ENCODE measurements around the gene ZNF827. TPM values are rescaled to one million over a fixed set of nuclear protein-coding genes. Genes with fewer than 3 reads are reported as not detected.
A peak's percentile ranks its signal among the peaks of the same experiment; 100 is the strongest.

Gene ZNF827
- total and polyA plus RNA-seq, 2 experiments from 2014 or later, result 20.3 to 33.1 TPM

DNA sequence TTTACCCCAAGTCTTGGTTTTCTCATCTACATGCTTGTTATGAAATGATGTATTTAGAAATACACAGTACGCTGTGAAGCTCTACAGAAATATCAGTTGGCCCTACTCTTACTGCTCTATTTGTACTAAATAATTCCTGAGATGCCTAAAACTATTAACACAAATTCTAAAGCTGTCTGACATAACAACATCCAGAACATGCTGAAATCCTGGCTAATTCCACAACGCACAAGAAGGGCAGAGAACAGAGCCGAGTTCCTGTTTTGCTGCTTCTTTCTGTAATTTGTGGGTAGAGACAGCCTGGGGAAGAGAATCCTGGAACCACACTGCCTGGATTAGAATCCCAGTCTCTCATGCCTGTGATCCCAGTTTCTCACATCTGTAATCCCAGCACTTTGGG is 59.0 kb downstream of the ZNF827 start:
- Histone ChIP-seq H3K4me3 (no peak overlapping the region), H3K79me2 (replicated peaks; ENCODE audit: insufficient read depth) (peaks cover 78% of the 10 kb centered on the region), H2AFZ (no peak overlapping the region), H3F3A (replicated peaks; ENCODE audit: low read depth) (no peaks in the 10 kb centered on the region), H3K9me2 (ENCODE audit: insufficient read depth) (no peaks in the 10 kb centered on the region), H3K36me3 (ENCODE audit: insufficient read depth) (no peaks in the 10 kb centered on the region), H3K27ac (ENCODE audit: low read depth) (0 out of 2 replicates have a peak overlapping the region, but pooled peaks have one; percentile 30), H3K27me3 (ENCODE audit: insufficient read depth) (no peaks in the 10 kb centered on the region), H4K20me1 (replicated peaks; ENCODE audit: insufficient read depth) (no peaks in the 10 kb centered on the region), H3K4me1 (ENCODE audit: insufficient read depth) (peaks cover 31% of the 10 kb centered on the region), H3K4me2 (no peak overlapping the region)
- H3K27me3 Mint-ChIP-seq (ENCODE audit: insufficient read depth, low read depth, poor library complexity), result peaks cover 5% of the 10 kb centered on the region
- DNase-seq (ENCODE audit: low spot score), result no peak
- TF ChIP-seq ZNF114 (CRISPR knock-in tag; IDR thresholded peaks at IDR 0.05), result no peak
- TF ChIP-seq JUNB (IDR thresholded peaks at IDR 0.05; ENCODE audit: unreplicated experiment), result no peak
- TF ChIP-seq, protein P1, sequence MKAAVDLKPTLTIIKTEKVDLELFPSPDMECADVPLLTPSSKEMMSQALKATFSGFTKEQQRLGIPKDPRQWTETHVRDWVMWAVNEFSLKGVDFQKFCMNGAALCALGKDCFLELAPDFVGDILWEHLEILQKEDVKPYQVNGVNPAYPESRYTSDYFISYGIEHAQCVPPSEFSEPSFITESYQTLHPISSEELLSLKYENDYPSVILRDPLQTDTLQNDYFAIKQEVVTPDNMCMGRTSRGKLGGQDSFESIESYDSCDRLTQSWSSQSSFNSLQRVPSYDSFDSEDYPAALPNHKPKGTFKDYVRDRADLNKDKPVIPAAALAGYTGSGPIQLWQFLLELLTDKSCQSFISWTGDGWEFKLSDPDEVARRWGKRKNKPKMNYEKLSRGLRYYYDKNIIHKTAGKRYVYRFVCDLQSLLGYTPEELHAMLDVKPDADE (IDR thresholded peaks at IDR 0.05), result no peak
- no peak for TF ChIP-seq STAT1 (IDR thresholded peaks at IDR 0.05; ENCODE audit: unreplicated experiment)
- H3K27ac Mint-ChIP-seq, result no peak overlapping the region
- H3K36me3 Mint-ChIP-seq (ENCODE audit: low read depth), result peaks cover 58% of the 10 kb centered on the region
- H3K4me1 Mint-ChIP-seq, result peaks cover 47% of the 10 kb centered on the region
- no peak overlapping the region for H3K4me3 Mint-ChIP-seq
- ATAC-seq, result no peak
- no peaks in the 10 kb centered on the region for H3K9me3 Mint-ChIP-seq

DNA sequence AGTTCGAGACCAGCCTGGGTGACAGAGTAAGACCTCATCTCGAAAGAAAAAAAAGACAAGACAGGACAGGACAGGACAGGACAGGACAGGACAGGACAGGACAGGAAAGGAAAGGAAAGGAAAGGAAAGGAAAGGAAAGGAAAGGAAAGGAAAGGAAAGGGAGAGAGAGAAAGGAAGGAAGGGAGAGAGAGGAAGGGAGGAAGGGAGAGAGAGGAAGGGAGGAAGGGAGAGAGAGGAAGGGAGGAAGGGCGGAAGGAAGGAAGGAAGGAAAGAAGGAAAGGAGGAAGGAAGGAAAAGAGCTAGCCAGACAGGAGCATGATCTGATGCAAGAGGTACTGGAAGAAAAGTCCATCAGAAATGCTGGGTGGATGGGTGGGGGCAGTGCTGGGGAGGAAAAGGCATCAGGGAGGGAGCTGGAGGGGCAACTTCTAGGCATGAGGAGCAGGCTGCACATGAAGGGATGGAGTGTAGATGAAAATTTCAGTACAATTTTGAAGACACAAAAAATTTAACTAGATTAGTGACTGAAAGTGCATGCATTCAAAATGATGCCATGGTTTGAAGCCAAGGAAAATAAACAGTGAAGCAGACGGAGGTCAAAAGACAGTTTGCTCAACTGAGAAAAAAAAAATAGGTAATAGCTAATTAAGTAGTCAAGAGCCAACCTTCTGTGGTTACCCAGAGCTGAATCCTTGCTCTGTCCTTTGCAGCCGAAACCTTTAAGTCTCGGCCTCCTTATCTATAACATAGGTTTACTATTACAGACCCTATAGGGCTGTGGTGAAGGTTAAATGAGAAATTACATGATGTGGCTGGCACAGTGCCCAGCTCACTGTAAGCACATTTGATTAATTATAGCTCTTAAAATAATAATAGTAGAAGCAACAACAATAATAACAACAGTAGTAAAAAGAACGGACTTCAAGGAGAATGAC is 59.9 kb downstream of the ZNF827 start:
- no peak overlapping the region for H3K27ac ChIP-seq (ENCODE audit: low read depth)
- TF ChIP-seq, protein P2, sequence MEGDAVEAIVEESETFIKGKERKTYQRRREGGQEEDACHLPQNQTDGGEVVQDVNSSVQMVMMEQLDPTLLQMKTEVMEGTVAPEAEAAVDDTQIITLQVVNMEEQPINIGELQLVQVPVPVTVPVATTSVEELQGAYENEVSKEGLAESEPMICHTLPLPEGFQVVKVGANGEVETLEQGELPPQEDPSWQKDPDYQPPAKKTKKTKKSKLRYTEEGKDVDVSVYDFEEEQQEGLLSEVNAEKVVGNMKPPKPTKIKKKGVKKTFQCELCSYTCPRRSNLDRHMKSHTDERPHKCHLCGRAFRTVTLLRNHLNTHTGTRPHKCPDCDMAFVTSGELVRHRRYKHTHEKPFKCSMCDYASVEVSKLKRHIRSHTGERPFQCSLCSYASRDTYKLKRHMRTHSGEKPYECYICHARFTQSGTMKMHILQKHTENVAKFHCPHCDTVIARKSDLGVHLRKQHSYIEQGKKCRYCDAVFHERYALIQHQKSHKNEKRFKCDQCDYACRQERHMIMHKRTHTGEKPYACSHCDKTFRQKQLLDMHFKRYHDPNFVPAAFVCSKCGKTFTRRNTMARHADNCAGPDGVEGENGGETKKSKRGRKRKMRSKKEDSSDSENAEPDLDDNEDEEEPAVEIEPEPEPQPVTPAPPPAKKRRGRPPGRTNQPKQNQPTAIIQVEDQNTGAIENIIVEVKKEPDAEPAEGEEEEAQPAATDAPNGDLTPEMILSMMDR (conservative IDR thresholded peaks at IDR 0.05; ENCODE audit: low read depth in 2 of 2), result no peak
- TF ChIP-seq CREB1 (CRISPR knock-in tag; IDR thresholded peaks at IDR 0.05; ENCODE audit: low read depth) (no peak), EZH2phosphoT487 (IDR thresholded peaks at IDR 0.05; ENCODE audit: unreplicated experiment) (no peak)
- TF ChIP-seq, protein P3, sequence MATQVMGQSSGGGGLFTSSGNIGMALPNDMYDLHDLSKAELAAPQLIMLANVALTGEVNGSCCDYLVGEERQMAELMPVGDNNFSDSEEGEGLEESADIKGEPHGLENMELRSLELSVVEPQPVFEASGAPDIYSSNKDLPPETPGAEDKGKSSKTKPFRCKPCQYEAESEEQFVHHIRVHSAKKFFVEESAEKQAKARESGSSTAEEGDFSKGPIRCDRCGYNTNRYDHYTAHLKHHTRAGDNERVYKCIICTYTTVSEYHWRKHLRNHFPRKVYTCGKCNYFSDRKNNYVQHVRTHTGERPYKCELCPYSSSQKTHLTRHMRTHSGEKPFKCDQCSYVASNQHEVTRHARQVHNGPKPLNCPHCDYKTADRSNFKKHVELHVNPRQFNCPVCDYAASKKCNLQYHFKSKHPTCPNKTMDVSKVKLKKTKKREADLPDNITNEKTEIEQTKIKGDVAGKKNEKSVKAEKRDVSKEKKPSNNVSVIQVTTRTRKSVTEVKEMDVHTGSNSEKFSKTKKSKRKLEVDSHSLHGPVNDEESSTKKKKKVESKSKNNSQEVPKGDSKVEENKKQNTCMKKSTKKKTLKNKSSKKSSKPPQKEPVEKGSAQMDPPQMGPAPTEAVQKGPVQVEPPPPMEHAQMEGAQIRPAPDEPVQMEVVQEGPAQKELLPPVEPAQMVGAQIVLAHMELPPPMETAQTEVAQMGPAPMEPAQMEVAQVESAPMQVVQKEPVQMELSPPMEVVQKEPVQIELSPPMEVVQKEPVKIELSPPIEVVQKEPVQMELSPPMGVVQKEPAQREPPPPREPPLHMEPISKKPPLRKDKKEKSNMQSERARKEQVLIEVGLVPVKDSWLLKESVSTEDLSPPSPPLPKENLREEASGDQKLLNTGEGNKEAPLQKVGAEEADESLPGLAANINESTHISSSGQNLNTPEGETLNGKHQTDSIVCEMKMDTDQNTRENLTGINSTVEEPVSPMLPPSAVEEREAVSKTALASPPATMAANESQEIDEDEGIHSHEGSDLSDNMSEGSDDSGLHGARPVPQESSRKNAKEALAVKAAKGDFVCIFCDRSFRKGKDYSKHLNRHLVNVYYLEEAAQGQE (IDR thresholded peaks at IDR 0.05; ENCODE audit: unreplicated experiment), result no peak

More for the DNA sequence above, 59.9 kb downstream of the ZNF827 start:
- Histone ChIP-seq H3K4me3 (no peak overlapping the region), H3F3A (replicated peaks; ENCODE audit: low read depth) (no peaks in the 10 kb centered on the region), H3K4me1 (ENCODE audit: insufficient read depth) (peaks cover 22% of the 10 kb centered on the region), H4K20me1 (replicated peaks; ENCODE audit: insufficient read depth) (no peaks in the 10 kb centered on the region), H3K36me3 (ENCODE audit: insufficient read depth) (no peaks in the 10 kb centered on the region), H3K4me2 (no peak overlapping the region), H3K79me2 (replicated peaks; ENCODE audit: insufficient read depth) (peaks cover 75% of the 10 kb centered on the region), H3K27me3 (ENCODE audit: insufficient read depth) (no peaks in the 10 kb centered on the region), H2AFZ (no peak overlapping the region), H3K9me2 (ENCODE audit: insufficient read depth) (no peaks in the 10 kb centered on the region)
- Mint-ChIP-seq H3K9me3 (no peaks in the 10 kb centered on the region), H3K27ac (peak overlapping the region; percentile 77), H3K4me3 (no peak overlapping the region), H3K36me3 (ENCODE audit: low read depth) (peaks cover 53% of the 10 kb centered on the region), H3K4me1 (peaks cover 39% of the 10 kb centered on the region), H3K27me3 (ENCODE audit: insufficient read depth, low read depth, poor library complexity) (peaks cover 3% of the 10 kb centered on the region)
- ATAC-seq (no peak), DNase-seq (ENCODE audit: low spot score) (no peak)

Data from GM23338 (cell line).